HG03378 (cell line): ENCODE measurements around the gene SLC22A31.
"Not testable (repeated sequence)": the region's sequence is repeated elsewhere in the genome, so short reads cannot be mapped to it uniquely, and the experiment has no call there.

ENCODE experiments used
- ATAC-seq: cut with Tn5 transposase; IDR thresholded peaks from one replicate; pipeline ENCODE4 v1.9.1; 2021; ENCODE audit warnings: mild to moderate bottlenecking, moderate library complexity; ENCODE audit not compliant: unreplicated experiment

Gene SLC22A31

DNA sequence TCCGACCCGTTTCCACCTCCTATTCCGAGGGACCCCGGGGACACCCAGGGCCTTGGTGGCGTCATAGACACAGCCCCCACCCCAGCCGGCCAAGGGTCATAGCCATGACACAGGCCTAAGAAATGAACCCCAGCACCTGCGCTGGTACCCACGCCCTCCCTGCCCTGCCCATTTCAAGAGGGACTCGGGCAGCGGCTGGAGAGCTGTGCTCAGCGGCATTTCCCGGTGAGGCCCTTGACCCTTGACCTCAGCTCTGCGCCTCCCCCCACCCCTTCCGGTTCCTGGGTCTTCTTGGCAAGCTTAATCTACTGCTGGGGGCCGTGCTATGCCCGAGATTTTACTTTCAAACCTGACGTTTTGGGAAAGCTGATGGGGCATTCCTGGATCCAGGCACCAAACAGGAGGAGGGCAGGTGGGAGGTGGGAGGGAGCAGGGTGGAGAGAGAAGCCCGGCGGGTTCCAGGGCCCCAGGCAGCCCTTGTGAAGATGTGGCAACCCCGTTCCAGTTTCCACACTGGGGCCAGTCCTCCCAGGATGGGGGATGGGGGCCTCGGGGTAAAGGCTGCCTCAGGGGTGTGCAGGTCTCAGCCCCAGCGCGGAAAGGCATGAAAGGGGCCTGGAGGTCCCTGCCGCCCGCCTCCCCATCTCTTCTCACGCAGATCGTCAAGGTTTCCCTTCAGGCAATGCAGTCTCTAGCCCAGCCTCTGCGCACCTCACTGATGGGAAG lies at the start of gene SLC22A31:
Gene SLC22A31, minus strand, starts transcription at position 414 of the 726 bp plus-strand sequence. Its CDS starts 36 bp downstream, at position 378.
- ATAC-seq: no peak

- ATAC-seq: no peak
Observed at GRCh38 chr16:89248196-89248982, 48.1 kb upstream of the SLC22A31 start.

GRCh38 chr16:89247734-89248075 lies 47.4 kb upstream of the SLC22A31 start:
- not testable (repeated sequence) for ATAC-seq

DNA sequence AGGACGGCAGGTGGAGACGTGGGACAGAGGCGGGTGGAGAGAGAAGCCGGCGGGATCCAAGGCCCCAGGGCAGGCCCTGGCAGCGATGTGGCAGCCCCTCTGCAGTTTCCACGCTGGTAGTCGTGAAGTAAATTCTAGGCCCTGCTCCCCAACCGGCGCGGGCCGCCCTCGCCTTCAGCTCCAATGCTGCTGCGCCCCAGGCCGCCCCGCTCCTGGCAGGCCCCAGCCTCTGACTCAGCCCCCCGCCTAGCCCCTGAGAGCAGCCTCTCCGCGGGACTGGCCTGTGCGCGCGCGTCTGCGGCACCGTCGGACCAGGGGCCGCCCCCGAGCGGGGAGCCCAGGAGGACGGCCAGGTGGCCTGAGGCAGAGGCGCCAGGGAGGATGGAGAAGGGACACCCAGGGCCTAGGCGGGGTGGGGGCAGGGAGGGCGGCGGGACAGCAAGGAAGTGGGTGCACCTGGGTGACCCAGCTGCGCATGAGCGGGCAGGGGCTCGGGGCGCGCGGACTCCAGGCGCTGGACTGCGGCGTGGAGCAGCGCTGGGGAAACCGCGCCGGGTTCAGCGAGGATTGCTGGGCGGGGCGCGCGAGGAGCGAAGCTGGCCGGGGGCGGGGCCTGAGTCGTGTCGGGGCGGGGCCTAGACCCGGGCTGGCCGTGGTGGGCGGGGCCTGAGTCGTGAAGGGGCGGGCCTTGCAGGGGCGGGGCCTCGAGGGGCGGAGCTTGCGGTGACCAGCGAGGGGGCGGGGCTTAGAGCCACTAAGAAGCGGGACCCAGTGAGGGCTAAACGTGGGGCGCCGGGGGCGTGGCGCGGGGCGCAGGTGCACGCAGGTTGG lies 46.8 kb upstream of the SLC22A31 start:
- peak; percentile 42 for ATAC-seq

DNA sequence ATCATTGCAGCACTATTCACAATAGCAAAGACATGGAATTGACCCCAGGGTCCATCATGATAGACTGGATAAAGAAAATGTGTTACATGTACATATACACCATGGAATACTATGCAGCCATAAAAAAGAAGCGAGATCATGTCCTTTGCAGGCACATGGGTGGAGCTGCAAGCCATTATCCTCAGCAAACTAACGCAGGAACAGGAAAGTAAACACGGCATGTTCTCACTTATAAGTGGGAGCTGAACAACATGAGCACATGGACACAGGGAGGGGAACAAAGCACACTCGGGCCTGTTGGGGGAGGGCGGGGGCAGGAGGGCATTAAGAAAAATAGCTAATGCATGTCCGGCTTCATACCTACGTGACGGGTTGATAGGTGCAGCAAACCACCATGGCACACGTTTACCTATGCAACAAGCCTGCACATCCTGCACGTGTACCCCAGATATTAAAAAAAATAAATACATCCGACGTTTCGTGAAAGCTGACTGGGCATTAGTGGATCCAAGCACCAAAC lies 46.1 kb upstream of the SLC22A31 start:
- no peak for ATAC-seq

DNA sequence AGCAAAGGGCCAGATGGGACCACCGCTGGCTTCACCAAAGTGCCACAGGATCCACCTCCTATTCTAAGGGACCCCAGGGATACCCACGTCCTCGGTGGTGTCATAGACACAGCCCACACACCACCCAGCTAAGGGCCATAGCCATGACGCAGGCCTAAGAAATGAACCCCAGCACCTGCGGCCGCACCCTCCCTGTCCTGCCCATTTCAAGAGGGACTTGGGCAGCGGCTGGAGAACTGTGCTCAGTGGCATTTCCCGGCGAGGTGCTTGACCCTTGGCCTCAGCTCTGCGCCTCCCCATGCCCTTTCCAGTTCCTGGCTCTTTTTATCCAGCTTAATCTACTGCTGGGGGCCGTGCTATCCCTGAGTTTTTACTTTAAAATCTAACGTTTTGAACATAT lies 44.4 kb upstream of the SLC22A31 start:
- no peak for ATAC-seq

- ATAC-seq: not testable (repeated sequence)
Observed at GRCh38 chr16:89244264-89244663, 43.9 kb upstream of the SLC22A31 start.

DNA sequence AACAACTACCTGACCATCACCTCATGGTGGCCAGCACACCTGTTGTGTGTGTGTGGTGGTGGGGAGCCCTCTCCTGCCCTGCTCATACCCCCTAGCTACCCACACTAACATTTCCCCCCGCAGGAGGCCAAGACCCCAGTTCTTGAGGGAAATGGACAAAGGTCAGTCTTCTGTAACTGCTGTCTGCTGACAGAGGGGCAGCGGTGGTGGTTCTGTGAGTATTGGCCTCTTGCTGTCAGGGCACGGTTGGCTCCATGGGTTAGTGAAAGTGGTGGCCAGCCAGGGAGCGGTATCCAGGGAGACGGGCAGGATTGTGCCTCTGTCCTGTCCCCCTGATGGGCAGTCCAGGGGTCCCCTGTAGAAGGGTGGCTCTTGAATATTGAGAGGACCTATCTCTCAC lies 43.3 kb upstream of the SLC22A31 start:
- ATAC-seq: no peak

GRCh38 chr16:89242795-89243200 lies 42.5 kb upstream of the SLC22A31 start:
- no peak for ATAC-seq

DNA sequence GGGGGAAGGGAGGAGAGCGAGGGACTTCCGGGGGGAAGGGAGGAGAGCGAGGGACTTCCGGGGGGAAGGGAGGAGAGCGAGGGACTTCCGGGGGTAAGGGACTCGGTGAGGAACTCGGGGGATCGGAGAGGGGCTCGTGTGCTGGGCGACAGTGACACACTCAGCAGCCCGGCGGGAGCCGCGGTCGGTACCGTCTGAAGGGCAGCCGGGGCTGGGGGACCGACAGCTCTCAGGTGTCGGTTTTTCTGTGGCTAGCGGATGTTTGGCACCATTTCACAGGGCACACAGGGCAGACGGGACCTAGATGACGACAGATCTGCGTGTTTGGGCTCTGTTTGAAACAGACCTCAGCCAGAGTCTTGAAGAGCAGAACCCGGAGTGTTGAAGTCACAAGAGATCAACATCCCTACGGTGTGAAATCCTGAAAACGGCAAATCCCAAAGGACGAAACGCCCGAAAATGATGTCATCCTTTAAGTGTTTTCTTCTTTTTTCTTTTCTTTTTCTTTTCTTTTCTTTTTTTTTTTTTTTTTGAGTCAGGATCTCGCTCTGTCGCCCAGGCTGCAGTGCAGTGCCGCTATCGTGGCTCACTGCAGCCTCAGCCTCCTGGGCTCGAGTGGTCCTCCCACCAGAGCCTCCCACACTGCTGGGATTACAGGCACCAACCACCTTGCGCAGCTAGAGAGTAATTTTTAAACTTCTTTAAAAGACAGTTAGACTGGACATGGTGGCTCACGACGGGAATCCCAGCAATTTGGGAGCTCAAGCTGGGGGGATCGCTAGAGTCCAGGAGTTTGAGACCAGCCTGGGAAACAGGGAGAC lies 41.1 kb upstream of the SLC22A31 start:
- ATAC-seq: peak; percentile 49

- no peak for ATAC-seq
Observed at GRCh38 chr16:89237733-89238132, 37.4 kb upstream of the SLC22A31 start.

DNA sequence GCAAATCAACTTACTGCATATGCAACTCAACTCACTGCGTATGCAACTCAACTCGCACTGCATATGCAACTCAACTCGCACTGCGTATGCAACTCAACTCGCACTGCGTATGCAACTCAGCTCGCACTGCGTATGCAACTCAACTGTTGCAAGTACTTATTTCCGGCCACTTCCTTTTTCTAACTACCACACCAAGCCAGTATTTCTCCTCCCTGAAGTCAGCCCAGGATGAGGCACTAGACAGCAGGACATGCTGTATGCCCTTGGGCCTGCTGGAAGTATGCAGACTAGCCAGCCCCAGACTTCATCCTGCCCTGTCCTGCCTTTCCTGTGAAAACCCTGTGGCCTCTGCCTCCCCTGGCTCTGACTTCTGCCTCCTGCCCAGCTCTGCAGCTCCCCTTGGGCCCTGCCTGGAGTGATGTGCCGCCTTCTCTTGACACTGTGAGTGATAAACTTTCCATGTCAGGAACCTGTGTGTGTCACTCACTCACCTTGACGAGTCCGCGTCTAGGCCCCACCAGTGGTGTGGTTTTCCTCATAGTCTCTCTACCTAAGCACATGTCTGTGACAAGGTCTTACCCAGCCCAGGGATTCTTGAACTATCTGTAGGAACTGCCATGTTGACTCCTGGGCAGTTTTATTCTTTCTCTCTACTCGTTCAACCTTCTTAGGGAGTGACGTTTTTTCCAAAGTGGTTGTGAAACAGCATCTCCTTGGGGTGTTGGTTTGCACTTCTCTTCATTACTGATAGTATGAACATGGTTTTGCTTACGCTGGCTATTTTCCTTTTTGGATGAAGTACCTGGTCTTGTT lies 33.5 kb upstream of the SLC22A31 start:
- no peak for ATAC-seq

GRCh38 chr16:89232107-89232506 lies 31.8 kb upstream of the SLC22A31 start:
- ATAC-seq: no peak

GRCh38 chr16:89230255-89230654 lies 29.9 kb upstream of the SLC22A31 start:
- no peak for ATAC-seq

DNA sequence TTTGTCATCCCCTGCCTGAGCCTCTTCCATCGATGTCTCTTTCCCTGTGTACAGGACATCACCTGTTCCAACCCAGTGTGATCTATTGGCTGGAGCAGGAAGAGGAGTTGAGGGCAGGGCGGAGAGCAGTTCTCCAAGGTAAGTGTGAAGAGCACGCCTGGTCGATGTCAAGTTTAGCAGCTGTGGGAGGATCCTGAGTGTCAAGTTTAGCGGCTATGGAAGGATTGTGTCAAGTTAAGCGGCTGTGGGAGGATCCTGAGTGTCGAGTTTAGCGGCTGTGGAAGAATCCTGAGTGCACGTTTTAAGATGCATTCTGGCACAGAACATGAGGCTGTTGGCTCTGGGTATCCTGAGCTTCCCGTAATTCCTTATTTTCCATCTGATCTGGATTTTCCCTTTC lies 24.3 kb upstream of the SLC22A31 start:
- no peak for ATAC-seq

- no peak for ATAC-seq
Observed at GRCh38 chr16:89222931-89223330, 22.6 kb upstream of the SLC22A31 start.

DNA sequence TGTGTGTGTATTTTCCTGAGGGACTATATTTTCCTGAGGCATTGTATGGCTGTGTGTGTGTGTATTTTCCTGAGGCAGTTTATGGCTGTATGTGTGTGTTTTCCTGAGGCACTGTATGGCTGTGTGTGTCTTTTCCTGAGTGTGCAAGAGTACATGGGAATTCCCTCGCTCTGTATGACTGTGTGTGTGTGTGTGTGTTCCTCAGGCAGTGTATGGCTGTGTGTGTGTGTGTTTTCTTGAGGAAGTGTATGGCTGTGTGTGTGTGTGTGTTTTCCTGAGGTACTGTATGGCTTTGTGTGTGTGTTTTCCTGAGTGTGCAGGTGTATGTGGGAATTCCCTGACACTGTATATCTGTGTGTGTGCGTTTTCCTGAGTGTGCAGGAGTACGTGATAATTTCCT lies 21.3 kb upstream of the SLC22A31 start:
- ATAC-seq: no peak

- no peak for ATAC-seq
Observed at GRCh38 chr16:89219365-89219764, 19.0 kb upstream of the SLC22A31 start.

GRCh38 chr16:89217388-89218191 lies 17.3 kb upstream of the SLC22A31 start, which contains the start of gene ZNF778:
ZNF778 (plus strand) TSS chr16:89217703; CDS start chr16:89221128, 3,425 bp downstream.
- ATAC-seq: peak; percentile 58
